T-helper 1 cell (primary cell): Measurements from ENCODE around the gene POU2AF2.
A peak's percentile ranks its signal among the peaks of the same experiment; 100 is the strongest.
"Not testable (repeated sequence)": the region's sequence is repeated elsewhere in the genome, so short reads cannot be mapped to it uniquely, and the experiment has no call there.

Source experiments
- DNase-seq, 5 donors: peaks; one replicate each; pipeline ENCODE4 v3.0.0-alpha.2; 2012 to 2020
- total RNA-seq, 4 donors: gene quantifications; one replicate each; lab custom pipeline; 2026; lab: John Stamatoyannopoulos, UW

Gene POU2AF2, protein sequence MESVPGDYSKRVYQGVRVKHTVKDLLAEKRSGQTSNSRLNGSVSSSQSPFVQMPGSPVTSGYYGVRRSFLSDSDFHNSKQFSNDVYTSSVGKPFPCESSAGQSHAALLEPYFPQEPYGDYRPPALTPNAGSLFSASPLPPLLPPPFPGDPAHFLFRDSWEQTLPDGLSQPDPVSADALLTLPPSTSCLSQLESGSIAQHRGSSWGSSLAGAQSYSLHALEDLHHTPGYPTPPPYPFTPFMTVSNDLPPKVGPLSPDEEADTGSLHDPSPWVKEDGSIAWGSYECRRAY
- 0 reads per million in 4 donors for total RNA-seq

- DNase-seq, result no peak
Measured at GRCh38 chr11:111245425-111245824, at the start of gene POU2AF2. Gene POU2AF2, plus strand, starts transcription at chr11:111245725. Its CDS starts 129 bp downstream, at chr11:111245854.

DNA sequence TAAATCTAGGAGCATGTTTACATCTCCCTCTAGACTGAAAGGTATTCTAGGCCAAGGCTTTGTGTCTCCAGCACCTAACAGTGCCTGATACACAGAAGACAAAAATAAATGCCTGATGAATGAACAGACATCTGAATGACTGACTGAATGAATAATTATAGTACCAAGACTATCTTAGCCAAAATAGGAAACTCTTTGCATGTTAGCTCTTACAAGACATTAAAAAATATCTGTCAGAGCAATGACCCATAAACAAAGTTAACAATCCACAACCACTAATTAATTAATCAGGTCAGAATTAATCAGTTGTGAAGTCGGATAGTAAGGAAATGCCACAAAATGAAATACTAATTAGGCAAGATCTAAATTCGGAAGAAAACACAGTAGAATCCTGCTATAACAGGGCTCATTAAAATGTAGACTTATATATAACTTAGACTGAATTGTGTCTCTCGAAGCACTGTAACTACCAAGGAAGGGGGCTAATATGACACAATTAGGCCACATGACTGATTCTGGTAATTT, 45.5 kb upstream of the POU2AF2 start:
- DNase-seq, result no peak

DNA sequence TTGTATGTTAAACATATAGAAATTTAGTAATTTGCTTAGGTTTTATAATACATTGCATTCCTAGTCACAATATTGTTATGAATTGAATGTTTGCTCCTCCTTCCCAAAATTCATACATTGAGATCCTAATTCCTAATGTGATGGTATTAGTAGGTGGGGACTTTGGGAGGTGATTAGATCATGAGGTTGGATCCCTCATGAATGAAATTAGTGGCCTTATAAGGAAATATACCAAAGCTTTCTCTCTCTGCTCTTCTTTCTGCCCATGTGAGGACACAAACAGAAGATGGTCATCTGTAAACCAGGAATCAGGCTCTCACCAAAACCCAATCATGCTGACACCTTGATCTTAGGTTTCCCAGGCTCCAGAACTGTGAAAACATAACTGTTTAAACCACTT, 41.3 kb upstream of the POU2AF2 start:
- DNase-seq, result no peak

GRCh38 chr11:111205632-111206385, 39.7 kb upstream of the POU2AF2 start:
- DNase-seq, result peak in 1 of 5 donors; percentile 34

GRCh38 chr11:111206472-111206871, 39.1 kb upstream of the POU2AF2 start:
- no peak for DNase-seq

DNA sequence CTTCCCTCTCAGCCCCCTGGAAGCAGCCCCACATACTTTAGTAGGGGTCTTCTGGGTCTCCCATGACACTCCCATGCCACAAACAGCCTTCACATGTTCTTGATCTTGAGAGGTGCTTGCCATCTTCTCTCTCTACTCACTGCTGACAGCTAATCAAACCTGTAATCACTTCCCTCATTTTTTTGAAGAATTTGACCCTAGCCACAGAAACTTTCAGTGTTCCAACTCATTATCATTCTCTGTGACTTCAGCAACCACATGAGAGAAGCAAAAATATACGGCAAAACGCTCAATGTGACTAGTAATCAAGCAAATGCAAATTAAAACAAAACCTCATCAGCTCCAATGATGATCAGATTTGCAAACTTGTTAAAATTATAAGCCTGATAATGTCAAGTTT, 38.3 kb upstream of the POU2AF2 start:
- no peak for DNase-seq

- no peak for DNase-seq
Measured at GRCh38 chr11:111209543-111210355, 35.8 kb upstream of the POU2AF2 start.

- DNase-seq, result no peak
Measured at GRCh38 chr11:111213256-111213655, 32.3 kb upstream of the POU2AF2 start.

DNA sequence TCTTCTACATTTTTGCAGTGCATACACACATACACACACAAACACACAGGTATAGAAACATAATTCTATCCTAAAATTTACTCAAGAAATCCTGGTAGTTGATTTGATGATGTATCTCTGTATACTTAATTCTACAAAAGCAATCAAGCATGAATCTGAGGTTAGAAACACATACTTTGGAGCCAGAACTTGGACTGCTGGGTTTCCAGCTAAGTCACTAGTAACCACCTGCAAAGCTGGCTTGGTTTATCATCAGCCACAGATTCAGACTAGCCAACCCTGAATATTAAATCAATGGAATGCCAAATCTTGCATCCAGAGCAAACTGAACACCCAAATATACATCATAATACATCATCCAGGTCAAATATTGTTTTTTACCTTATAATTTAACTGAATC, 24.8 kb upstream of the POU2AF2 start:
- DNase-seq, result no peak

GRCh38 chr11:111221208-111221607, 24.3 kb upstream of the POU2AF2 start:
- DNase-seq, result no peak

DNA sequence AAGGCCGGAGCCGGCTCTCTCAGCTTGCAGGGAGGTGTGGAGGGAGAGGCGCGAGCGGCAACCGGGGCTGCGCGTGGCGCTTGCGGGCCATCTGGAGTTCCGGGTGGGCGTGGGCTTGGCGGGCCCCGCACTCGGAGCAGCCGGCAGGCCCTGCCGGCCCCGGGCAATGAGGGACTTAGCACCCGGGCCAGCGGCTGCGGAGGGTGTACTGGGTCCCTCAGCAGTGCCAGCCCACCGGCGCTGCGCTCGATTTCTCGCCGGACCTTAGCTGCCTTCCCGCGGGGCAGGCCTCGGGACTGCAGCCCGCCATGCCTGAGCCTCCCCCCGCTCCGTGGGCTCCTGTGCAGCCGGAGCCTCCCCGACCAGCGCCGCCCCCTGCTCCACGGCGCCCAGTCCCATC, 23.6 kb upstream of the POU2AF2 start:
- not testable (repeated sequence) for DNase-seq

- peak in 2 of 5 donors; percentile 17 to 22 for DNase-seq
Measured at GRCh38 chr11:111222821-111223455, 22.6 kb upstream of the POU2AF2 start.

DNA sequence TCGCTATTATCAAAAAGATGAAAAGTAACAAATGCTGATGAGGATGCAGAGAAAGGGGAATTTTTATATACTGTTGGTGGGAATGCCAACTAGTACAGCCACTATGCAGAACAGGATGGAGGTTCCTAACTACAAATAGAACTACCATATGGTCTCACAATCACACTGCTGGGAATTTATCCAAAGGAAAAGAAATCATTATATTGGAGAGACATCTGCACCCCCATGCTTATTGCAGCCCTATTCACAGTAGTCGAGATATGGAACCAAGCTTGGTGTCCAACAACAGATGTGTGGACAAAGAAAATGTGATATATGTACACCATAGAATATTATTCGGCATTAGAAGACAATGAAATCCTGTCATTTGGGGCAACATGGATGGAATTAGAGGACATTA, 19.6 kb upstream of the POU2AF2 start:
- DNase-seq, result no peak

DNA sequence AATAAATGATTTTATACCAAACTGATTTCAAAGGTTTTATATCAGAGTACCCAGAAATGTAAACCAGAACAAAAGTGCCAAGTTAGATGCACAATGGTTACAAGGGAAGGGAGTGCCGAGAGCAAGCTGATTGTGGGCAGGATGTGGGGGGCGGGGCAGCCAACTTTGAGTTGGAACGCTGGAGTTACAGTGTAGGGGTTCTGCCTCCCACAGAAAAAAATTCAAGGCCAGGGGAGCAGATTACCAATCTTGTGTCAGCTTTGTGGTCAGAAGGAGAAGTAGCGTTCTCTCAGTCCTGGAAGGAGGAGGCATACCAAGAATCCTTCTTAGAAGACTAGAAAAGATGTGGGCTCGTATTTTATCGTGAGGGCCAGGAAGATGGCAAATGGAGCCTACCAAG, 15.9 kb upstream of the POU2AF2 start:
- peak in 1 of 5 donors; percentile 3 for DNase-seq

- DNase-seq, result no peak
Measured at GRCh38 chr11:111230122-111230465, 15.4 kb upstream of the POU2AF2 start.

GRCh38 chr11:111231836-111232235, 13.7 kb upstream of the POU2AF2 start:
- DNase-seq, result no peak

GRCh38 chr11:111236383-111236782, 9.1 kb upstream of the POU2AF2 start:
- DNase-seq, result no peak

DNA sequence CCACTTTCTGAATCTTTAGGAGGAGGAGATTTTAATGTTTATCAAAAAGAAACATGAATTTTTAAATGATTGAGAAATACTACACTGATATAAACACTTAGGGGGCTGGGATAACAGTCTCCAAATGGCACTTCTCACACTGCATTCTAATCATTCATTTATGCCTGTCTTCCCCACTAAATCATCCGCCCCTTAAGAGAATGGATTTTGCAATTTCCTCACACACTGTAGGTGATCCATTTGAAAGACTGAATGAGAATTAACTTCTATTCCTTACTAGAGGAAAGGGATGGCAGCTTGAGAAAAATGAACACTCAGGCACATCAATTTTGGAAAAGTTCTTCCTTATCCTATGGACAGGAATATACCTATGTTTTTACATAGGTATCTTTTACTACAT, 7.6 kb upstream of the POU2AF2 start:
- no peak for DNase-seq

GRCh38 chr11:111246956-111247355, 1.4 kb downstream of the POU2AF2 start:
- no peak for DNase-seq

DNA sequence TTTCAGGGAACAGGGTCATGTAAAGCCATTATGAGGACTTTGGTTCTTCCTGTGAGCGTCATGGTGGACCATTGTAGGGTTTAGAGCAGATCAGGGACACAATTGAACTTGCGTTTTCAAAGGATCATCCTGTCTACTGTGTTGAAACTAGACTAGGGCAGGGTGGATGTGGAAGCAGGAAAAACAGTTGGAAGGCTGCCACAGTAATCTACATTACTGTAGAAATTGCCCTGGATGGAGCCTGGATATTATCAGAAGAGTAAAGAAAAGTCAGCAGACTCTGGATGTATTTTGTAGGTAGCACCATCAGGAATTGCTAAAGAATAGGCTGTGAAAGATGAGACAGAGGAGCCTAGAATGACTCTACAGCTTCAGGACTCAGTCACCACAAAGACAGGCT, 5.4 kb downstream of the POU2AF2 start:
- no peak for DNase-seq

DNA sequence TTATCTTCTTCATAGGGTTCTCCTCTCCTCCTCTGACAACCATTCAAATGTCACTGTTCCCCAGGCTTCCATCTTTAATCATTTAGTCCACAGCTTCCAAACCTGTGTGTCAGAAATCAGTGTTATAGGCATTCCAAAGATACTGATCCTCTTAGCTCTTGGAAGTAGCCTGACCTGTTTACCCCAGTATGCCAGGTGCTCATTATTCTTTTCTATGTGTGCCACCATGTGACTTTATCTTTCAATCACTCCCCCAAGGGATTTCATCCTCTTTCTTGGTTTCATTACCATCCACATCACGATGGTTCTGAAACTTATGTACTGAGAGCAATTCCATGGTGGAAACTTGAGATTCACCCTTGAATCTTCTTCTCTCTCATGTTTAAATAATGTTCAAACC, 7.6 kb downstream of the POU2AF2 start:
- no peak for DNase-seq

- DNase-seq, result no peak
Measured at GRCh38 chr11:111253630-111254029, 8.1 kb downstream of the POU2AF2 start.

GRCh38 chr11:111258046-111258445, 12.5 kb downstream of the POU2AF2 start:
- no peak for DNase-seq
